Esophagus squamous epithelium (tissue), 4 donors: Measurements from ENCODE around the gene DNAAF5.

Experiments used
- CTCF ChIP-seq, 6 experiments: fragments of 450-650 bp in 4 of 6; fragments of 200-600 bp in 2 of 6; sonication (generic) in 2 of 6; IDR thresholded peaks; one replicate each; pipeline ENCODE4 v1.5.1; 2016 to 2019; ENCODE audit warnings: antibody characterized with exemption in 6 of 6, mild to moderate bottlenecking in 4 of 6, moderate library complexity in 4 of 6
- POLR2A ChIP-seq, 4 donors: fragments of 450-650 bp; IDR thresholded peaks; one replicate each; pipeline ENCODE4 v1.6.1; 2017; ENCODE audit warnings: antibody characterized with exemption in 4 of 4, mild to moderate bottlenecking in 4 of 4, moderate library complexity in 3 of 4

- TF ChIP-seq CTCF (IDR thresholded peaks at IDR 0.05) (no peak), POLR2A (IDR thresholded peaks at IDR 0.05) (no peak)
Measured at GRCh38 chr7:727104-727805, 756 bp downstream of the DNAAF5 start, which contains the start of gene PRKAR1B.
